CD8-positive, alpha-beta memory T cell (primary cell): ENCODE measurements around the gene ABI3BP. TPM values are rescaled to one million over a fixed set of nuclear protein-coding genes. Genes with fewer than 3 reads are reported as not detected.

ENCODE experiments used
- CTCF ChIA-PET: fragments of 350-600 bp; sonication (Branson Sonifier 250); formaldehyde crosslinking; loops from one replicate; lab custom pipeline; 2021; ENCODE audit warnings: antibody characterized with exemption; lab: Charles Lee
- POLR2A ChIA-PET: fragments of 350-600 bp; sonication (Branson Sonifier 250); formaldehyde crosslinking; loops from one replicate; lab custom pipeline; 2021; ENCODE audit warnings: antibody characterized with exemption; lab: Charles Lee
- DNase-seq, 5 donors: peaks; one replicate each; pipeline versions ENCODE4 v3.0.0 to v3.0.0-alpha.2; 2020 to 2022; ENCODE audit warnings: mixed read lengths in 1 of 5
- H3K27ac ChIP-seq: one replicate; pipeline ENCODE4 v1.7.0; 2013; ENCODE audit warnings: low read depth, mild to moderate bottlenecking, low read length, moderate library complexity
- H3K27me3 ChIP-seq: 2 replicates; pipeline ENCODE4 v1.7.0; 2013; ENCODE audit warnings: low read length, mild to moderate bottlenecking; ENCODE audit not compliant: insufficient read depth, poor library complexity, severe bottlenecking
- H3K36me3 ChIP-seq: 2 replicates; pipeline ENCODE4 v1.7.0; 2013; ENCODE audit warnings: mild to moderate bottlenecking, low read length, moderate library complexity; ENCODE audit not compliant: insufficient read depth
- H3K4me1 ChIP-seq: 2 replicates; pipeline ENCODE4 v1.7.0; 2013; ENCODE audit warnings: mild to moderate bottlenecking, low read length, moderate library complexity; ENCODE audit not compliant: insufficient read depth
- H3K4me3 ChIP-seq: 2 replicates; pipeline ENCODE4 v1.7.0; 2013; ENCODE audit warnings: mild to moderate bottlenecking, low read length
- H3K9me3 ChIP-seq: 2 replicates; pipeline ENCODE4 v1.7.0; 2013; ENCODE audit warnings: mild to moderate bottlenecking, low read length
- H3K27ac Mint-ChIP-seq, 8 donors: one replicate each; pipeline ENCODE4 v1.8.0; 2020 to 2021; ENCODE audit warnings: mixed read lengths in 8 of 8, mild to moderate bottlenecking in 6 of 8, inconsistent platforms in 3 of 8, moderate library complexity in 3 of 8
- H3K27me3 Mint-ChIP-seq, 2 donors: one replicate each; pipeline ENCODE4 v1.8.0; 2020 to 2021; ENCODE audit warnings: mixed read lengths in 2 of 2, mild to moderate bottlenecking in 1 of 2, moderate library complexity in 1 of 2
- H3K36me3 Mint-ChIP-seq, 3 donors: one replicate each; pipeline ENCODE4 v1.8.0; 2020 to 2021; ENCODE audit warnings: mixed read lengths in 3 of 3, inconsistent platforms in 1 of 3, mild to moderate bottlenecking in 1 of 3
- H3K4me1 Mint-ChIP-seq, 3 donors: one replicate each; pipeline ENCODE4 v1.8.0; 2020 to 2021; ENCODE audit warnings: mixed read lengths in 3 of 3, inconsistent platforms in 1 of 3, mild to moderate bottlenecking in 1 of 3
- H3K4me3 Mint-ChIP-seq, 7 donors: one replicate each; pipeline ENCODE4 v1.8.0; 2020 to 2021; ENCODE audit warnings: mixed read lengths in 7 of 7, mild to moderate bottlenecking in 6 of 7, moderate library complexity in 4 of 7, inconsistent platforms in 2 of 7
- H3K9me3 Mint-ChIP-seq, 5 donors: one replicate each; pipeline ENCODE4 v1.8.0; 2020 to 2022; ENCODE audit warnings: mixed read lengths in 5 of 5, mild to moderate bottlenecking in 3 of 5, moderate library complexity in 2 of 5, inconsistent platforms in 1 of 5
- polyA plus RNA-seq: library from polyadenylated mRNA; unstranded; fragments of 300-500 nt; fragmentation: Illumina TruSeq; gene quantifications from one replicate; pipeline ENCODE4 v1.2.3, GENCODE V29; 2021
- total RNA-seq, 2 experiments: library from RNA; stranded (reverse); gene quantifications; one replicate each; pipeline ENCODE4 v1.2.3, GENCODE V29; 2021

ABI3BP gene
- total and polyA plus RNA-seq, 3 experiments from 2014 or later = not detected

DNA sequence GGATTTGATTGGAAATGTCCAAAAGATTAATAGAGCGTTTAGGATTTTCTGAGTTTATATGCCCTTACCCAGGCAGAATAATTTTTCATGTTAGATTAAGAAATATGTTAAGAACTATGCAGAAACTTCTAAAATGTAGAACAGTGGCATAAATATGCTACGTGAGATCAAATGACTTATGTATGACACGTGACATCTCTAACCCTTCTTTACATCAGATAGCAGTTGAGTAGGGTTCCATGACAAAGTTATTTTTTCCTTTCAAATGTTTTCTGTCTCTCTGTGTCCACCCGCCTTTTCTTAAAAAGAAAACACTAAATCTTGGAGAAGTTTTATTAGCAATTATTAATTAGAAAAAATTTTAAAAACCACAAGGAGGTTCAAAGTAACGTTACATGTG lies 292.5 kb downstream of the ABI3BP start:
- ChIA-PET CTCF (no interaction called here), POLR2A (no interaction called here)

More for the DNA sequence above, 292.5 kb downstream of the ABI3BP start:
- DNase-seq = no peak
- H3K4me3 ChIP-seq = no peak overlapping the region
- H3K27ac ChIP-seq = no peak overlapping the region
- no peak overlapping the region for H3K27ac Mint-ChIP-seq
- H3K27me3 Mint-ChIP-seq = peaks cover 12 to 70% of the 10 kb centered on the region in 2 donors
- no peaks in the 10 kb centered on the region for H3K36me3 Mint-ChIP-seq
- H3K4me1 Mint-ChIP-seq = no peaks in the 10 kb centered on the region
- H3K4me1 ChIP-seq = no peaks in the 10 kb centered on the region
- H3K36me3 ChIP-seq = no peaks in the 10 kb centered on the region
- no peaks in the 10 kb centered on the region for H3K27me3 ChIP-seq
- H3K9me3 Mint-ChIP-seq = no peaks in the 10 kb centered on the region
- no peaks in the 10 kb centered on the region for H3K9me3 ChIP-seq
- no peak overlapping the region for H3K4me3 Mint-ChIP-seq
